HG03469 (cell line): Measurements from ENCODE around the gene SYCE3.

Source experiments
- ATAC-seq: cut with Tn5 transposase; IDR thresholded peaks from one replicate; pipeline ENCODE4 v1.9.1; 2021; ENCODE audit warnings: mild to moderate bottlenecking, moderate library complexity, moderate number of reproducible peaks; ENCODE audit not compliant: unreplicated experiment

The SYCE3 gene

GRCh38 chr22:50600967-50601668 lies 38.4 kb upstream of the SYCE3 start:
- ATAC-seq, result no peak

- ATAC-seq, result no peak
These were observed 37.8 kb upstream of the SYCE3 start, which contains the start of gene MAPK8IP2 for GRCh38 chr22:50600538-50600937. MAPK8IP2 (plus strand) TSS chr22:50600793; CDS start chr22:50600819, 26 bp downstream.

DNA sequence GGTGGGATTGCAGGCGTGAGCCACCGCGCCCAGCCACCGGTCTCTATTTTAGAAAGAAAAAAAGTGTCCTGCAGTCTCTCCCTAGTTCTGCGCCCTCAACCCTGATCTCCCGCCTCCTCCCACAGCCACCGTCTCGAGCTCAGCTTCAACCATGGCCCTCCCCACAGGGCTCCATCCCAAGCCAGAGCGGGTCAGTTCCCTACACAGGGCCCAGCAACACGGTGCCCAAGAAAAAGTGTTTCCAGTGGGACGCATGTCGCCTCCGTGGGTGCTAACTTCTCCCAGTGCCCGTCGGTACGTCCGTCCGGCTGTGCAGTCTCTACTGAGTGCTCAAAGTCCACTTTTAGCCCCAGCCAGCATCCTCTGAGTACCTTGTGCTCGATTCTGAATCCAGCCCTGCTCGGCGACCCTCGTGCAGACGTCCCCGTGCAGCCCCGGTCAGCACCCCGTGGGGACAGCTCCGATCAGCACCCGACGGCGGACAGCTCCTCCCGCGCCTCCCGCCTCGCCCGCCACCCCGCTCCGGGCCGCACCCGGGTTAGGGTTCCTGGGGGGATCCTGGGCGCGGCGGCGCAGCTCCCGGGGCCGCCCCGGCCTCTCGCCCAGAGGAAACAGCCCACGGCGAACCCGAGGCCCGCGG lies 37.2 kb upstream of the SYCE3 start:
- no peak for ATAC-seq

- no peak for ATAC-seq
These were observed 34.4 kb upstream of the SYCE3 start for GRCh38 chr22:50597097-50597496.

- no peak for ATAC-seq
These were observed 32.5 kb upstream of the SYCE3 start for GRCh38 chr22:50595189-50595588.

DNA sequence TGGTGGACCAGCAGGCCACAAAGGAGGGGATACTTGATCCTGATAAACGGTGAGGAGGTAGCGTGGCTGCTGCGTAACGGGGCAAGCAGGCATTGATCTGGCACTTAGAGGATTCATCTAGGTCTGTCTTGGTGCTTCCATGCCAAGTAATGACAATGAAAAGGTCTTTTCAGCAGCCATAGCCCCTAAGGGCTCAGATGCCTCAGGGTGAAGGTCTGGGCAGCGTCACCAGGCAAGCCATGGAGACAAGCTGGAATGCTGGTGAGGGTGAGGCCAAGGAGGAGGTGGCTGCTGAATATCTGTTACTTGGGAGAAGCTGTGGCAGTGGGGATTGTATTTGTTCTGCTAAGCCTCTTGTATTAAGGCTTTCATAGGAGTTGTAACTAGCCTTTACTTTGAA lies 24.7 kb upstream of the SYCE3 start:
- no peak for ATAC-seq

DNA sequence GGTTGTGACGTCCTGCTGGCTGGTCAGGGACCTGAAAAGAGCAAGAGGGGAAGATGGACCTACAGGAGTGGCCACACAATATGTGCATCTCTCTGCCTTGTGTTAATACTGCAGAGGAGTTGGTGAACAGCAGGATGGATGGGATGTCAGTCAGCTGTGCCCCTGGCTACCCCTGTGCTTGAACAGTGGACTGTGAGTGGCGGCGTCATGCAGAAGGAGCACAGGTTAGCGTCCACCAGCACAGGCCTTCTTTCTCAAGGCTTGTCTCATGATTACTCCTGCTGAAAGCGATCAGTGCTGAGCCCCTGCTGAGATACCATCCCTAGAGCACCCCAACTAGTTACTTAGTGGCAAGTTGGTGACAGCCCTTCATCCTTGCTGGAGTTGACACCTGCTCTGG lies 23.7 kb upstream of the SYCE3 start:
- no peak for ATAC-seq

- no peak for ATAC-seq
These were observed 23.1 kb upstream of the SYCE3 start for GRCh38 chr22:50585781-50586180.

GRCh38 chr22:50585238-50585637 lies 22.5 kb upstream of the SYCE3 start:
- ATAC-seq, result no peak

GRCh38 chr22:50584106-50585096 lies 21.7 kb upstream of the SYCE3 start:
- no peak for ATAC-seq

DNA sequence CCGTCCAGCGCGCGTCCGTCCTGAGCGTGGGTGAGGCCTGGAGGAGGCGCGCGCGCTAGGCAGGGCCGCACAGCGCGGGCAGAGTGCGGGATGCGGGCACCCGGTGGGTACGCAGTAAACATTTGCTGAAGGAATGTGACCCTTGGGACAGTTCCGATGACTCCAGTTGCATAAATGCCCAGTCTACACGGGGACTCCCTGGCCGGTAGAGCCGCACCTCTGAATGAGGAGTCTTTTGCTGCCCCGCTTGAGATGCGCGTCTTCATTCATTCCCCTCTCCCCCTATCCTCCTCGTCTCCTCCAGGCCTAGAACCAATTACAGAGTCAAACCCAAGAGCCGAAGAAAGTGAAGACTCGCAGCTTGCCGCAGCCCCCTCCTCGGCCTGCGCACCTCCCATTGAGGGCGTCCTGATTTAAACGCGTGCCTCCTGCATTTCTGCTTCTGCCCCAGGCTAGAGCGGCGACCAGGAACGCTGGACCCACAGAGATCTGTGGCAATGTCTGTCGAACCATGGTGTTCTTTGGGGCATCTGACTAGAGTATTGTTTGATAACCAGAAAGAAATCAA lies 20.7 kb upstream of the SYCE3 start:
- peak; percentile 17 for ATAC-seq

- ATAC-seq, result peak; percentile 81
These were observed 20.0 kb upstream of the SYCE3 start, which contains the start of gene CHKB for GRCh38 chr22:50582493-50583293. CHKB (minus strand) TSS chr22:50582849; CDS start chr22:50582781, 68 bp downstream.

DNA sequence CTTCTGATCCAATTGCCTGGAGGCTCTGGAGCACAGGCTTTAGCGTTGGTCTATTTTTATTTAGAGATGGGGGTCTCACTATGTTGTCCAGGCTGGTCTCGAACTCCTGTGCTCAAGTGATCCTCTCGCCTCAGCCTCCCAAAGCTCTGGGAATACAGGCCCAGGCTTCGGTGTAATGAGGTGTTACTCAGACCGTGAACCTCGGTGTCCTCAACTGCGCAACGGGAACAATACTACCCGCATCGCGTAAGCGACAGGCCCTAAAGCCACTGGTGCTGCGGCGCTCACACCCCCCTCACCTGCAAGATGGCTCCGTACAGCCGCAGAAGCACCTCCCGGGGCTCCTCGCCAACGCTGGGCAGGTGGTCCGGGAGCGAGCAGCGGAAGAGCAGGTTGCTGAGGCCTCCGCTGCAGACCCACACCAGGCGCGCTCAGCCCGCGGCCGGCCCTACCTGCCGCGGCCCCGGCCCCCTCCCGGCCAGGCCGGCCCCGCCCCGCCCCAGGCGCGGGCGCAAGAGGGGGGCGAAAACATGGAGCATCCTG lies 19.3 kb upstream of the SYCE3 start:
- no peak for ATAC-seq

- ATAC-seq, result no peak
These were observed 18.6 kb upstream of the SYCE3 start for GRCh38 chr22:50581031-50581949.

- no peak for ATAC-seq
These were observed 17.0 kb upstream of the SYCE3 start for GRCh38 chr22:50579752-50580151.

DNA sequence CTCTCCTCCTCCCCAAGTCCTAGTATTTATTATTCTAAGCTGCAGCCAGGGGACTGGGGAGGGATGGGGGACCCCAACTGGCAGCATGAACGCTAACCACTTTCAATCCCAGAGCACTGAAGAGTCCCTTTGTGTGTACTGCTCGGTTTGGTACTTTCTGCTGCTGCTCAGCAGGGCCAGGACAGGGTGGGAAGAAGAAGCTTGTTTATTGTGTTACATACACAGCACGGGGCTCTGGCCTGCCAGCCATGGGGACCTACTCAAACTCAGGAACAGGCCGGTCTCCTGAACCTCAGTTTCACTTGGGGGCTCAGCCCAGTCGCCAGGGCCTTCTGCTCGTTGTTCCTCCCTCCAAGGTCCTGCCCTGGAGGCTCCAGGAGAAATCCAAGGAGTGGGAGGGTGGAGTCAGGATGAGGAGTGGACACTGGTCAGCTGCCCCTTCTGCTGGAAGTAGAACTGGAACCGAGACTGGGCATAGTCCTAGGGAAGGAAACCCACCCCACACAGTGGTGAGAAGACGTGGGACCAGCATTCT lies 16.1 kb upstream of the SYCE3 start:
- no peak for ATAC-seq

DNA sequence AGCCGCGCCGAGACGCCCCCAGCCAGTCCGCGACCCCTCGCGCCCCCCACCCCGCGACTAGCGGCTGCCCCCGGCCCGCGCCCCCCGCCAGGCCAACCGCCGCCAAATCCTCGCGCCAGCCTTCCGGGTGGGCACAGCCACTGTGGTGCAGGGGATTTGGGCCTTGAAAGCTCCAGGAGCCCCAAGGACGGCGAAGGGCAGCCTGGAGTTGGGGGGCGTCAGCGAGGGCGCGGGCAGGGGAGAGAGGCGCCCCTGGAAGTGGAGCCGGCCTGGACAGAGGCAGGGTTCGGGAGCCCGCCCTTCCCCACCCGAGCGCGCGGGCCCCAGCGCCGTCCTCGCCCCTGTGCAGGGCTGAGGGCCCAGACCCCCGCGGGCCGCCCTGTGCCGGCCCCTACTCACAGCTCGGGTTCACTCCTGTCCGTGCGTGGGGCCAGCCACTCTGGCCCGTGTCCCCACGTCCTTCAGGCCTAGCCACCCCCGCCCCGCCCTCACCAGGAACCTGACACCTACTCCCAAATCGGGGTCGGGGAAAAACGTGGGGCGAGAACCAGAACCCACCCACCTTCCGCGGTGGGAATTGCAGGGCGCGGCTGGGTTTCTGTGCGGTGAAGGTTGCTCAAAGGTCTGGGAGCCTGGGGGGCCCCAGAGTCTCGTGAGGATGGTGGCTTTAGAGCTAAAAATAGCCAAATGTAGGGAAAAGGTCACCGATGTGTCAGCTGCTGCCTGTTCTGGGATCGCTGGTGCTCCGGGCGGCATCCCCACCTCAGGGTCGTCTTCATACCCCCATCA lies 15.5 kb upstream of the SYCE3 start, which contains the start of gene CPT1B:
Gene CPT1B (minus strand): TSS at position 441 of the 789 bp plus-strand sequence. CDS start 512 bp downstream, outside the sequence.
- ATAC-seq, result no peak

- ATAC-seq, result no peak
These were observed 14.9 kb upstream of the SYCE3 start for GRCh38 chr22:50577697-50577986.
